PC-9 (cell line): Measurements from ENCODE around the gene SV2C.

ENCODE experiments used
- EZH2 ChIP-seq: fragments of 200-600 bp; sonication (generic); IDR thresholded peaks from 2 replicates; pipeline ENCODE4 v1.8.0; 2017; ENCODE audit warnings: antibody characterized with exemption, low read depth
- TF ChIP-seq, protein P1 (sequence below): fragments of 200-600 bp; sonication (generic); conservative IDR thresholded peaks from 2 replicates; pipeline ENCODE4 v1.6.1; 2017; ENCODE audit warnings: mixed run types, antibody characterized with exemption, mild to moderate bottlenecking, moderate library complexity

DNA sequence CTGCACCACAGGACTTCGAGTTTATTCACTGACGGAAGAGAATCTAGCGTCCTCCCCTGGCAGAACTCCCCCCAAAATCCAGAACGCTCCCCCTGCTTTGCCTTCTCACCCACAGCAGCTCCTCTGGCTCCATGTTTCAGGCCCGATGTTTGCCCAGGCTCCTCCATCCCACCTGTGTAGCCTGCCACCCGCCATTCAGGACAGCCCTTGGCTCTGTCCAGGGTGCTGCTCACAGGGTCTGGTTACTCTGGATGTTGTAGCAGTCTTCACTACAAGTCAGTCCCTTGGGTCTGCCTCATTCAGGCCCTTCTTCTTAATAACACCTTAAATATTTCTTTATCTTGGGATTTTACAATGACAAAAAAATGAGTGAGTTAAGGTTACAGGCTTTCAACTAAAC is 41.3 kb upstream of the SV2C start:
- TF ChIP-seq, protein P1, sequence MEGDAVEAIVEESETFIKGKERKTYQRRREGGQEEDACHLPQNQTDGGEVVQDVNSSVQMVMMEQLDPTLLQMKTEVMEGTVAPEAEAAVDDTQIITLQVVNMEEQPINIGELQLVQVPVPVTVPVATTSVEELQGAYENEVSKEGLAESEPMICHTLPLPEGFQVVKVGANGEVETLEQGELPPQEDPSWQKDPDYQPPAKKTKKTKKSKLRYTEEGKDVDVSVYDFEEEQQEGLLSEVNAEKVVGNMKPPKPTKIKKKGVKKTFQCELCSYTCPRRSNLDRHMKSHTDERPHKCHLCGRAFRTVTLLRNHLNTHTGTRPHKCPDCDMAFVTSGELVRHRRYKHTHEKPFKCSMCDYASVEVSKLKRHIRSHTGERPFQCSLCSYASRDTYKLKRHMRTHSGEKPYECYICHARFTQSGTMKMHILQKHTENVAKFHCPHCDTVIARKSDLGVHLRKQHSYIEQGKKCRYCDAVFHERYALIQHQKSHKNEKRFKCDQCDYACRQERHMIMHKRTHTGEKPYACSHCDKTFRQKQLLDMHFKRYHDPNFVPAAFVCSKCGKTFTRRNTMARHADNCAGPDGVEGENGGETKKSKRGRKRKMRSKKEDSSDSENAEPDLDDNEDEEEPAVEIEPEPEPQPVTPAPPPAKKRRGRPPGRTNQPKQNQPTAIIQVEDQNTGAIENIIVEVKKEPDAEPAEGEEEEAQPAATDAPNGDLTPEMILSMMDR = no peak
- no peak for TF ChIP-seq EZH2
